Measurements from ENCODE around the gene EPHB2. TPM values are rescaled to one million over a fixed set of nuclear protein-coding genes. Genes with fewer than 3 reads are reported as not detected.
"Not testable (repeated sequence)": the region's sequence is repeated elsewhere in the genome, so short reads cannot be mapped to it uniquely, and the experiment has no call there.

Gene EPHB2
- total RNA-seq, 5 donors from 2014 or later (not counting 1 experiment from before 2014, with no cell fraction given), result 0.06 to 0.20 (median 0.12) TPM; not detected in 2

DNA sequence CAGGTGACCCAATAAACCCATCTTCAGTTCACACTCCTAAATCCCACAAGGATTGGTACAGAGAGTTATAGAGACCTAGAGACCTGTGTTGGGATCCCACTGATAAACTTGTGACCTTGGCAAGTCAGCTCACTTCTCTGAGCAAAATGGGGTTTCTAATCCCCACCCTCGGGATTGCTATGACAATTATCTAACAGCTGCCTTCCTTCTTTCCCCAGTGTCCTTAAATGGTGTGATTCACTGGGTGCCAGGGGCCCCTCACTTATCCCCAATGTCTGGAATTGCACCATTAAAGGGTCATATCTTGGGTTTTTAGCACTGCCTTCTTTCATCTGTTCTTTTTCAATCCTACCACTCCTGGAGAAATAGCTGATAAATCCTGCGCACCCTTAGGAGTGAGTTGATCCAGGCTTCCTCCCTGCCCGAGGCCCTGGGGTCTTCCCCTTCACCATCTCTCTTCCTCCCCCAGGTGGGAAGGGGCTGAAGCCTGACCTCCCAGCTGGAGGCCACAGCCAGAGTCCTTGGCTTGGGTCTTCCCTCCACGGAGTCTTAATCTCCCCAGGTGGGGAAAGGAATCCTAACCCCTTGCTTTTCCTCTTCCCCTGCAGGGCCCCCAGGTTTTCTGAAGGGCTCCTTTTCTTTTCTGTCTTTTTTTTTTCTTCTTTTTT, 222.3 kb downstream of the EPHB2 start:
- POLR2A ChIA-PET, result no interaction called here
- Histone ChIP-seq H3K9me3 (no peaks in the 10 kb centered on the region), H3K4me1 (ENCODE audit: control insufficient read depth in 1 of 2, extremely low read depth in 1 of 2, insufficient read depth in 2 of 2, low read length in 2 of 2) (no peaks in the 10 kb centered on the region), H3K4me3 (ENCODE audit: control insufficient read depth in 1 of 2, extremely low read depth in 1 of 2, low read length in 1 of 2) (no peak overlapping the region), H3K27me3 (replicated peaks in 1 of 2; ENCODE audit: control insufficient read depth in 2 of 2, extremely low read depth in 1 of 2, insufficient read depth in 2 of 2, low read length in 1 of 2) (peaks cover 0 to 28% of the 10 kb centered on the region in 2 experiments), H3K27ac (ENCODE audit: low read length) (no peak overlapping the region), H3K36me3 (ENCODE audit: control insufficient read depth in 2 of 2, extremely low read depth in 1 of 2, insufficient read depth in 1 of 2, low read length in 1 of 2) (no peaks in the 10 kb centered on the region)
- Mint-ChIP-seq H3K4me1 (no peaks in the 10 kb centered on the region), H3K9me3 (no peaks in the 10 kb centered on the region), H3K27ac (no peak overlapping the region), H3K27me3 (peaks cover 15 to 17% of the 10 kb centered on the region in 2 donors), H3K36me3 (no peaks in the 10 kb centered on the region), H3K4me3 (no peak overlapping the region)
- WGBS (ENCODE audit: insufficient coverage), result 100% methylated on average over 1 of the region's 4 CpGs
- CTCF ChIA-PET, result interaction anchor here in 1 of 2 donors (0.7 kb wide), 1 partner anchor 108 kb away, joined by 3 read pairs; no protein-coding TSS in a partner anchor
- no peak for DNase-seq
- ATAC-seq (replicated peaks in 1 of 4), result no peak

DNA sequence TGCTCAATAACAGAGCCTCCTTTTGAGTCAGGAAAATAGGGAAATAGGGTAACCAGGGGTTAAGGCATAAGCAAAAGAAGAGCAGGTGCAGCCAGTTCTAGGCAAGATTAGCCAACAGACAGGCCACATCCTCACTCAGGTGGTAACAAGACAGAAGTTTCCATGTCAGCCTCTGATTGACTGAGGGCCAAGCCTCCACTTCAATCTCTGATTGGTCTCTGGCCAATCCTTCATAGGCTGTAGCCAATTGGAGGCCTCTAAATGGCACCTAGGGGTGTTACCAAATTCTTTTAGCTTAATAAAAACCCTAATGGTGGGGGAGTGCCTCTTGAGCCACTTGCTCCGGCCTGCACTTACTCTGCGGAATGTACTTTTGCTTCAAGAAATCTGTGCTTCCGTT, 224.8 kb downstream of the EPHB2 start:
- DNase-seq (no peak), ATAC-seq (replicated peaks in 1 of 4) (no peak)
- no peak overlapping the region for H3K27ac Mint-ChIP-seq
- Histone ChIP-seq H3K27ac (ENCODE audit: low read length) (no peak overlapping the region), H3K36me3 (ENCODE audit: control insufficient read depth in 2 of 2, extremely low read depth in 1 of 2, insufficient read depth in 1 of 2, low read length in 1 of 2) (no peaks in the 10 kb centered on the region), H3K4me1 (ENCODE audit: control insufficient read depth in 1 of 2, extremely low read depth in 1 of 2, insufficient read depth in 2 of 2, low read length in 2 of 2) (no peaks in the 10 kb centered on the region), H3K27me3 (replicated peaks in 1 of 2; ENCODE audit: control insufficient read depth in 2 of 2, extremely low read depth in 1 of 2, insufficient read depth in 2 of 2, low read length in 1 of 2) (peaks cover 0 to 15% of the 10 kb centered on the region in 2 experiments), H3K4me3 (ENCODE audit: control insufficient read depth in 1 of 2, extremely low read depth in 1 of 2, low read length in 1 of 2) (no peak overlapping the region), H3K9me3 (no peaks in the 10 kb centered on the region)
- peaks cover 5 to 13% of the 10 kb centered on the region in 2 donors for H3K27me3 Mint-ChIP-seq
- H3K4me1 Mint-ChIP-seq, result no peaks in the 10 kb centered on the region
- peaks cover 3 to 7% (median 6%) of the 10 kb centered on the region in 3 donors for H3K9me3 Mint-ChIP-seq
- CTCF ChIA-PET, result no interaction called here
- no peaks in the 10 kb centered on the region for H3K36me3 Mint-ChIP-seq
- WGBS (ENCODE audit: insufficient coverage), result 83% methylated on average over 1 of the region's 3 CpGs
- H3K4me3 Mint-ChIP-seq, result no peak overlapping the region
- POLR2A ChIA-PET, result no interaction called here

- no peak overlapping the region for H3K4me3 ChIP-seq (ENCODE audit: control insufficient read depth in 1 of 2, extremely low read depth in 1 of 2, low read length in 1 of 2)
- ATAC-seq (replicated peaks in 1 of 4), result no peak
- no peak overlapping the region for H3K27ac Mint-ChIP-seq
- ChIA-PET CTCF (interaction anchor here in 1 of 2 donors (0.7 kb wide), 1 partner anchor 69 kb away, joined by 3 read pairs; no protein-coding TSS in a partner anchor), POLR2A (no interaction called here)
- H3K27me3 Mint-ChIP-seq, result peaks cover 5 to 16% of the 10 kb centered on the region in 2 donors
- no peak overlapping the region for H3K4me3 Mint-ChIP-seq
- peaks cover 0 to 13% of the 10 kb centered on the region in 2 experiments for H3K27me3 ChIP-seq (replicated peaks in 1 of 2; ENCODE audit: control insufficient read depth in 2 of 2, extremely low read depth in 1 of 2, insufficient read depth in 2 of 2, low read length in 1 of 2)
- H3K9me3 Mint-ChIP-seq, result peaks cover 8 to 12% (median 12%) of the 10 kb centered on the region in 3 donors
- no peaks in the 10 kb centered on the region for H3K9me3 ChIP-seq
- H3K4me1 ChIP-seq (ENCODE audit: control insufficient read depth in 1 of 2, extremely low read depth in 1 of 2, insufficient read depth in 2 of 2, low read length in 2 of 2), result no peaks in the 10 kb centered on the region
- no peaks in the 10 kb centered on the region for H3K36me3 Mint-ChIP-seq
- H3K36me3 ChIP-seq (ENCODE audit: control insufficient read depth in 2 of 2, extremely low read depth in 1 of 2, insufficient read depth in 1 of 2, low read length in 1 of 2), result no peaks in the 10 kb centered on the region
- DNase-seq, result no peak
- no peaks in the 10 kb centered on the region for H3K4me1 Mint-ChIP-seq
- WGBS (ENCODE audit: insufficient coverage), result 80% methylated on average over 1 of the region's 2 CpGs
- H3K27ac ChIP-seq (ENCODE audit: low read length), result no peak overlapping the region
Observed at GRCh38 chr1:22936681-22937080, 226.0 kb downstream of the EPHB2 start.

DNA sequence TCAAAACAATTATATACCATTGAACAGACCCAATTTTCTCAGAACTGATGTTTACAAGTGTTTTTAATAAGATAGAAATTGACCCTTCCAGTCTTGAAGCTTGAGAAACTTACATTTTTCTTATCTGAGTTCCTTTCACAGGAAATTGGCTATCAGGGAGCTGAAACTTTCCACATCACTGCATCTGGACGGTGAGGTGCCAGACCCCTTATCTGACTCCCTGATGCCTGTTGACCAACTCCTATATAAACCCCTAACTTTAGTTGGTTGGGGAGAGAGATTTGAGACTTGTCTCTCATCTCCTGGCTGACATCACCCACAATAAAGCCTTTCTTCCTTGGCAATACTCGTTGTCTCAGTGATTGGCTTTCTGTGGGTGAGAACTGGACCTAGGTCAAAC, 230.6 kb downstream of the EPHB2 start:
- POLR2A ChIA-PET, result no interaction called here
- Mint-ChIP-seq H3K36me3 (no peaks in the 10 kb centered on the region), H3K27ac (no peak overlapping the region), H3K27me3 (peaks cover 10 to 36% of the 10 kb centered on the region in 2 donors), H3K4me3 (no peak overlapping the region), H3K9me3 (peaks cover 8 to 12% (median 12%) of the 10 kb centered on the region in 3 donors), H3K4me1 (no peaks in the 10 kb centered on the region)
- Histone ChIP-seq H3K27me3 (replicated peaks in 1 of 2; ENCODE audit: control insufficient read depth in 2 of 2, extremely low read depth in 1 of 2, insufficient read depth in 2 of 2, low read length in 1 of 2) (peaks cover 3 to 20% of the 10 kb centered on the region in 2 experiments), H3K36me3 (ENCODE audit: control insufficient read depth in 2 of 2, extremely low read depth in 1 of 2, insufficient read depth in 1 of 2, low read length in 1 of 2) (no peaks in the 10 kb centered on the region), H3K4me1 (ENCODE audit: control insufficient read depth in 1 of 2, extremely low read depth in 1 of 2, insufficient read depth in 2 of 2, low read length in 2 of 2) (no peaks in the 10 kb centered on the region), H3K27ac (ENCODE audit: low read length) (no peak overlapping the region), H3K9me3 (no peaks in the 10 kb centered on the region), H3K4me3 (ENCODE audit: control insufficient read depth in 1 of 2, extremely low read depth in 1 of 2, low read length in 1 of 2) (no peak overlapping the region)
- WGBS (ENCODE audit: insufficient coverage), result no CpG with 5 or more reads among the region's 2 CpGs
- DNase-seq, result no peak
- ATAC-seq (replicated peaks in 1 of 4), result no peak
- CTCF ChIA-PET, result no interaction called here

GRCh38 chr1:22944346-22945055, 233.9 kb downstream of the EPHB2 start:
- no peak for DNase-seq
- no peak for ATAC-seq (replicated peaks in 1 of 4)
- no peaks in the 10 kb centered on the region for H3K4me1 Mint-ChIP-seq
- Histone ChIP-seq H3K4me3 (ENCODE audit: control insufficient read depth in 1 of 2, extremely low read depth in 1 of 2, low read length in 1 of 2) (no peak overlapping the region), H3K4me1 (ENCODE audit: control insufficient read depth in 1 of 2, extremely low read depth in 1 of 2, insufficient read depth in 2 of 2, low read length in 2 of 2) (no peaks in the 10 kb centered on the region), H3K36me3 (ENCODE audit: control insufficient read depth in 2 of 2, extremely low read depth in 1 of 2, insufficient read depth in 1 of 2, low read length in 1 of 2) (no peaks in the 10 kb centered on the region), H3K27ac (ENCODE audit: low read length) (no peak overlapping the region), H3K9me3 (no peaks in the 10 kb centered on the region), H3K27me3 (replicated peaks in 1 of 2; ENCODE audit: control insufficient read depth in 2 of 2, extremely low read depth in 1 of 2, insufficient read depth in 2 of 2, low read length in 1 of 2) (peaks cover 3 to 13% of the 10 kb centered on the region in 2 experiments)
- no peaks in the 10 kb centered on the region for H3K36me3 Mint-ChIP-seq
- peaks cover 7 to 12% (median 11%) of the 10 kb centered on the region in 3 donors for H3K9me3 Mint-ChIP-seq
- H3K27me3 Mint-ChIP-seq, result peaks cover 15 to 48% of the 10 kb centered on the region in 2 donors
- H3K4me3 Mint-ChIP-seq, result no peak overlapping the region
- no CpG with 5 or more reads among the region's 4 CpGs for WGBS (ENCODE audit: insufficient coverage)
- POLR2A ChIA-PET, result no interaction called here
- CTCF ChIA-PET, result no interaction called here
- no peak overlapping the region for H3K27ac Mint-ChIP-seq

DNA sequence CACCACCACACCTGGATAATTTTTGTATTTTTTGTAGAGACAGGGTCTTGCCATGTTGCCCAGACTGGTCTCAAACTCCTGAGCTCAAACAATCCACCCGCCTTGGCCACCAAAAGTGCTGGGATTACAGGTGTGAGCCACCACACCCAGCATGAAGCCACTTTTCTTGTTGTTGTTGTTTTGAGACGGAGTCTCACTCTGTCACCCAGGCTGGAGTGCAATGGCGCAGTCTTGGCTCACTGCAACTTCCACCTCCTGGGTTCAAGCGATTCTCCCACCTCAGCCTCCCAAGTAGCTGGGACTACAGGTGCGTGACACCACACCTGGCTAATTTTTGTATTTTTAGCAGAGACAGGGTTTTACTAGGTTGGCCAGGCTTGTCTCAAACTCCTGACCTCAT, 234.5 kb downstream of the EPHB2 start:
- H3K9me3 ChIP-seq, H3K27ac Mint-ChIP-seq, CTCF ChIA-PET: not testable (repeated sequence)

More for the DNA sequence above, 234.5 kb downstream of the EPHB2 start:
- H3K27ac ChIP-seq (ENCODE audit: low read length); H3K4me1 Mint-ChIP-seq; DNase-seq; H3K36me3 ChIP-seq (ENCODE audit: control insufficient read depth in 2 of 2, extremely low read depth in 1 of 2, insufficient read depth in 1 of 2, low read length in 1 of 2); H3K36me3 Mint-ChIP-seq; H3K4me1 ChIP-seq (ENCODE audit: control insufficient read depth in 1 of 2, extremely low read depth in 1 of 2, insufficient read depth in 2 of 2, low read length in 2 of 2); H3K4me3 Mint-ChIP-seq; POLR2A ChIA-PET; H3K4me3 ChIP-seq (ENCODE audit: control insufficient read depth in 1 of 2, extremely low read depth in 1 of 2, low read length in 1 of 2); ATAC-seq (replicated peaks in 1 of 4): not testable (repeated sequence)
- peaks cover 4 to 12% (median 8%) of the 10 kb centered on the region in 3 donors for H3K9me3 Mint-ChIP-seq
- H3K27me3 ChIP-seq (replicated peaks in 1 of 2; ENCODE audit: control insufficient read depth in 2 of 2, extremely low read depth in 1 of 2, insufficient read depth in 2 of 2, low read length in 1 of 2), result peaks cover 3 to 13% of the 10 kb centered on the region in 2 experiments
- H3K27me3 Mint-ChIP-seq, result peaks cover 19 to 50% of the 10 kb centered on the region in 2 donors
- 100% methylated on average over 1 of the region's 5 CpGs for WGBS (ENCODE audit: insufficient coverage)

Measured in T-cell (primary cell).